GM18526 (cell line): ENCODE data around the gene TIA1.
A peak's percentile ranks its signal among the peaks of the same experiment; 100 is the strongest.

ENCODE experiments used
- POLR2A ChIP-seq: IDR thresholded peaks from 3 replicates; pipeline ENCODE4 v1.6.1; 2011; ENCODE audit not compliant: insufficient read length; ENCODE audit errors: extremely low read depth

Gene TIA1

GRCh38 chr2:70248181-70248847, at the start of gene TIA1:
TSS of gene TIA1 (minus strand) at chr2:70248628. CDS start at chr2:70248430, 198 bp downstream.
- TF ChIP-seq POLR2A: peak; percentile 90

- no peak for TF ChIP-seq POLR2A
Observed at GRCh38 chr2:70283500-70284191, 35.2 kb upstream of the TIA1 start.

GRCh38 chr2:70282439-70282838, 34.0 kb upstream of the TIA1 start:
- TF ChIP-seq POLR2A: no peak

- no peak for TF ChIP-seq POLR2A
Observed at GRCh38 chr2:70280242-70280798, 31.9 kb upstream of the TIA1 start.

- TF ChIP-seq POLR2A: no peak
Observed at GRCh38 chr2:70270323-70270722, 21.9 kb upstream of the TIA1 start.

- no peak for TF ChIP-seq POLR2A
Observed at GRCh38 chr2:70261501-70261900, 13.1 kb upstream of the TIA1 start.

GRCh38 chr2:70258532-70258875, 10.1 kb upstream of the TIA1 start:
- no peak for TF ChIP-seq POLR2A

GRCh38 chr2:70255637-70256314, 7.3 kb upstream of the TIA1 start:
- no peak for TF ChIP-seq POLR2A

GRCh38 chr2:70250434-70250833, 2.0 kb upstream of the TIA1 start:
- TF ChIP-seq POLR2A: no peak

GRCh38 chr2:70247364-70248180, 856 bp downstream of the TIA1 start:
- no peak for TF ChIP-seq POLR2A

GRCh38 chr2:70243806-70244584, 4.4 kb downstream of the TIA1 start:
- TF ChIP-seq POLR2A: no peak

GRCh38 chr2:70242552-70242951, 5.9 kb downstream of the TIA1 start:
- TF ChIP-seq POLR2A: no peak

- TF ChIP-seq POLR2A: no peak
Observed at GRCh38 chr2:70241340-70241739, 7.1 kb downstream of the TIA1 start.

GRCh38 chr2:70240599-70240998, 7.8 kb downstream of the TIA1 start:
- TF ChIP-seq POLR2A: no peak

- TF ChIP-seq POLR2A: no peak
Observed at GRCh38 chr2:70233926-70234325, 14.5 kb downstream of the TIA1 start.

GRCh38 chr2:70226781-70227180, 21.6 kb downstream of the TIA1 start:
- no peak for TF ChIP-seq POLR2A
